ENCODE results near the gene TRAPPC4. TPM values are rescaled to one million over a fixed set of nuclear protein-coding genes. Genes with fewer than 3 reads are reported as not detected.

The TRAPPC4 gene
- total and polyA plus RNA-seq, 9 donors: 34.0 to 59.1 (median 55.1) TPM

DNA sequence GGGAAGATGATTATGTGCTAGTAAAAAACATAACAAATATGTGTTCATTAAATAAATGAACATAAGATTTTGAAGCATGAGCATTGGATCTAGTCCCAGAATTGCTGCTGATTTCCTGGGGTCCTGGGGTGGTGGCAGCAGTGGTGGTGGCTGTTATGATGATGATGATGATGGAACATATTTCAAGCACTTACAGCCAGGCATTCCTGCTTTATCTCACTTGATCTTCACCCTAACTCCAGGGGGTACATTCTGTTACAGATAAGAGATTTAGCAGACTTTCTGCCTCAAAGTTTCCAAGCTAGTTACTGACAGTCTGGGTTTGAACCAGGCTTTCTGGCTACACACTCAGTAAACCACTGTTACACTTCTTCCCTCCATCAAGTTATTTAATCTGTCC is 5.2 kb downstream of the TRAPPC4 start:
- TF ChIP-seq, protein P1, sequence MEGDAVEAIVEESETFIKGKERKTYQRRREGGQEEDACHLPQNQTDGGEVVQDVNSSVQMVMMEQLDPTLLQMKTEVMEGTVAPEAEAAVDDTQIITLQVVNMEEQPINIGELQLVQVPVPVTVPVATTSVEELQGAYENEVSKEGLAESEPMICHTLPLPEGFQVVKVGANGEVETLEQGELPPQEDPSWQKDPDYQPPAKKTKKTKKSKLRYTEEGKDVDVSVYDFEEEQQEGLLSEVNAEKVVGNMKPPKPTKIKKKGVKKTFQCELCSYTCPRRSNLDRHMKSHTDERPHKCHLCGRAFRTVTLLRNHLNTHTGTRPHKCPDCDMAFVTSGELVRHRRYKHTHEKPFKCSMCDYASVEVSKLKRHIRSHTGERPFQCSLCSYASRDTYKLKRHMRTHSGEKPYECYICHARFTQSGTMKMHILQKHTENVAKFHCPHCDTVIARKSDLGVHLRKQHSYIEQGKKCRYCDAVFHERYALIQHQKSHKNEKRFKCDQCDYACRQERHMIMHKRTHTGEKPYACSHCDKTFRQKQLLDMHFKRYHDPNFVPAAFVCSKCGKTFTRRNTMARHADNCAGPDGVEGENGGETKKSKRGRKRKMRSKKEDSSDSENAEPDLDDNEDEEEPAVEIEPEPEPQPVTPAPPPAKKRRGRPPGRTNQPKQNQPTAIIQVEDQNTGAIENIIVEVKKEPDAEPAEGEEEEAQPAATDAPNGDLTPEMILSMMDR (IDR thresholded peaks at IDR 0.05): no peak
- TF ChIP-seq POLR2A (IDR thresholded peaks at IDR 0.05) (no peak), EP300 (IDR thresholded peaks at IDR 0.05) (no peak)
- Histone ChIP-seq H3K9me3 (no peaks in the 10 kb centered on the region), H3K27ac (no peak overlapping the region), H3K36me3 (no peaks in the 10 kb centered on the region), H3K4me3 (no peak overlapping the region), H3K4me1 (ENCODE audit: insufficient read depth) (peaks cover 7% of the 10 kb centered on the region), H3K27me3 (no peaks in the 10 kb centered on the region)
- DNase-seq: no peak
- intact Hi-C loops (cut with DNase I): no loop called here

DNA sequence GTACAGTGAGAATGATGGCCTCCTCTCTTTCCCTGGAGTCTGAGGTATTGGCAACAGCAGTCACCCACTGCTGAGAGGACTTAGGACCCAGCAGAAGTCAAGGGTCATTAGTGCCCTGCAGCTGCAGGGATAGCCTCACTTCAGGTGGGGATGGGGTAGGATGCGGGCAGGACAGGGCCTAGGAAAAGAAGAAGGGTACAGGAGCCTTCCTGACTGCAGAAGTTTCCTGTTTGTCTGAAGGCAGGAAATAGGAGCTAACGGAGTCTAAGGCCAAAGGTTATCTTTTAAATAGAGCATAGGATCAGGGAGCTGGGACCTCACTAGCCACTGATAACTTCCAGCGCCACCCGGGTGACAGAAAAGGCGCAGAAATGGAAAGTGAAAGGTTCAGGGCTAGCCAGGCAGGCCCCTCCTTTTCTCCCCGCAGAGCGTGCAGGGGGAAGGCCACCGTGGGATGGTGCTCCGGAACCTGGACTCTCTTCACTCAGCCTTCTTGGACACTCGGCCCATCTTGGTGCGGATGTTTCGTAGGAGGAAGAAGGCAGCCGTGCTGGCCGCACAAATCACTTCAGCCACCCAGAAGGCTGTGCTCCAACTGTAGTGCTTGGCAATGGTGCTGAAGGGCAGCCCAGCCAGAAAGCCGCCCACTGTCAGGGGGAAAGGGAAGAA is 6.0 kb downstream of the TRAPPC4 start:
- TF ChIP-seq, protein P1 (IDR thresholded peaks at IDR 0.05): no peak
- TF ChIP-seq POLR2A (IDR thresholded peaks at IDR 0.05) (no peak), EP300 (IDR thresholded peaks at IDR 0.05) (no peak)
- H3K4me3 ChIP-seq: no peak overlapping the region
- DNase-seq: no peak
- 59 to 68% (median 65%) methylated on average over 15 of the region's 15 CpGs for WGBS, 3 donors
- intact Hi-C loops (cut with DNase I): no loop called here
- H3K27ac ChIP-seq: no peak overlapping the region
- no peaks in the 10 kb centered on the region for H3K27me3 ChIP-seq
- no peaks in the 10 kb centered on the region for H3K9me3 ChIP-seq
- no peaks in the 10 kb centered on the region for H3K36me3 ChIP-seq
- peaks cover 5% of the 10 kb centered on the region for H3K4me1 ChIP-seq (ENCODE audit: insufficient read depth)

DNA sequence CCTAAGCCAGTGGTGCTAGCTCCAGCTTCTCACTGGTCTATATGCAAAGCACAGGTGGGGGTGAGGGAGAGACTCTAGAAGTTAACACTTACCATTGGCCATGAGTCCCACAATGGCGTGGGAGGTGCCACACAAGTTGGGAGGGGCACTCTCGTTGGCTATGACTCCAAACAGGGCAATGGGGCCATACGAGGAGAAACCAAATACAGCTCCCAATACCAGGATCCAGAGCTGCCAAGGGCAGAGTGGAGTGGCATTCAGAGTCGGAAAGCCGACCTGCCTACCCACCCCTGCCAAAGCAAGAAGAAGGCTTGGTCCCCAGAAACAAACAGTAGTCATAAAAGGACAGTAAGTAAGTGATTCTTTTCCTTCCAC is 6.5 kb downstream of the TRAPPC4 start:
- Histone ChIP-seq H3K36me3 (no peaks in the 10 kb centered on the region), H3K27ac (no peak overlapping the region), H3K4me3 (no peak overlapping the region), H3K9me3 (no peaks in the 10 kb centered on the region), H3K4me1 (ENCODE audit: insufficient read depth) (peaks cover 2% of the 10 kb centered on the region), H3K27me3 (no peaks in the 10 kb centered on the region)
- 58 to 66% (median 62%) methylated on average over 5 of the region's 5 CpGs for WGBS, 3 donors
- intact Hi-C loops (cut with DNase I): no loop called here
- no peak for DNase-seq
- TF ChIP-seq, protein P1 (IDR thresholded peaks at IDR 0.05): no peak
- TF ChIP-seq EP300 (IDR thresholded peaks at IDR 0.05) (no peak), POLR2A (IDR thresholded peaks at IDR 0.05) (no peak)

DNA sequence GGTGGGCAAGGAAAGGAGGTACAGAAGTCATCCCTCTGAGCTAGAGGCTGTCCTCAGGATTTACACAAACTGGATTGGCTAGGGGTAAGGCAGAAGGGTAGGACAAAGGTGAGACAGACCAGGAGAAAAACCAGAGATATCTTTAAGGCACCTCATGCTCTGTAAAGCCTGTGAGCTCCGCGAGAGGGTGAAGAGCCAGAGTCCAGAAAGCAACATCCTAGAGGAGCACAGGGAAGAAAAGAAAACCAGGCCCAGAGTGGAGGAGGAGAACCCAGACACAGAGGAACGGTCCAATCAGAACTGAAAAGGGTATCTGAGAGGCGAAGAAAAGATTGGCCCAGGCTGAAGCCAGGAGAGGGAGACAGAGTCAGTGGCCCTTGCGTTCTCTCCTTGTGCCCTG is 7.0 kb downstream of the TRAPPC4 start:
- Histone ChIP-seq H3K36me3 (no peaks in the 10 kb centered on the region), H3K27me3 (no peaks in the 10 kb centered on the region), H3K27ac (no peak overlapping the region), H3K9me3 (no peaks in the 10 kb centered on the region), H3K4me3 (no peak overlapping the region), H3K4me1 (ENCODE audit: insufficient read depth) (peaks cover 2% of the 10 kb centered on the region)
- intact Hi-C loops (cut with DNase I): no loop called here
- DNase-seq: no peak
- WGBS, 3 donors: 76 to 88% (median 77%) methylated on average over 5 of the region's 5 CpGs
- TF ChIP-seq, protein P1 (IDR thresholded peaks at IDR 0.05): no peak
- TF ChIP-seq POLR2A (IDR thresholded peaks at IDR 0.05) (no peak), EP300 (IDR thresholded peaks at IDR 0.05) (no peak)
